Astrocyte (in vitro differentiated cells and primary cell): ENCODE data around the gene RNLS. TPM values are rescaled to one million over a fixed set of nuclear protein-coding genes. Genes with fewer than 3 reads are reported as not detected.

Experiments used
- DNase-seq: peaks from one replicate; pipeline ENCODE4 v3.0.0-alpha.2; 2010; ENCODE audit warnings: low read depth
- FAIRE-seq: peaks from 2 replicates; lab custom pipeline; 2011; peaks lifted over from hg19 to GRCh38; lab: Jason Lieb, UNC
- H2AFZ ChIP-seq: 2 replicates; pipeline ENCODE4 v1.6.0; 2012; ENCODE audit warnings: low read depth, low read length, inconsistent platforms
- H3K27ac ChIP-seq: 2 replicates; pipeline ENCODE4 v1.5.1; 2011; ENCODE audit warnings: low read depth, low read length, inconsistent platforms
- H3K27me3 ChIP-seq: 2 replicates; pipeline ENCODE4 v1.6.0; 2011; ENCODE audit warnings: low read length, inconsistent platforms; ENCODE audit not compliant: insufficient read depth
- H3K36me3 ChIP-seq: 2 replicates; pipeline ENCODE4 v1.5.1; 2011; ENCODE audit warnings: low read length, inconsistent platforms; ENCODE audit not compliant: insufficient read depth
- H3K4me1 ChIP-seq: 2 replicates; pipeline ENCODE4 v1.5.1; 2011; ENCODE audit warnings: low read length, inconsistent platforms; ENCODE audit not compliant: insufficient read depth
- H3K4me2 ChIP-seq: 2 replicates; pipeline ENCODE4 v1.6.0; 2012; ENCODE audit warnings: low read length, inconsistent platforms
- H3K4me3 ChIP-seq: 2 replicates; pipeline ENCODE4 v1.5.1; 2011; ENCODE audit warnings: low read depth, mild to moderate bottlenecking, low read length, inconsistent platforms; ENCODE audit not compliant: insufficient read depth
- H3K79me2 ChIP-seq: 2 replicates; pipeline ENCODE4 v1.6.0; 2012; ENCODE audit warnings: mild to moderate bottlenecking, low read length, inconsistent platforms; ENCODE audit not compliant: insufficient read depth
- H3K9ac ChIP-seq: 2 replicates; pipeline ENCODE4 v1.6.0; 2012; ENCODE audit warnings: mild to moderate bottlenecking, low read length, inconsistent platforms
- H3K9me3 ChIP-seq: 2 replicates; pipeline ENCODE4 v1.5.1; 2012; ENCODE audit warnings: low read depth, mild to moderate bottlenecking, low read length, inconsistent platforms; ENCODE audit not compliant: insufficient read depth
- H4K20me1 ChIP-seq: 2 replicates; pipeline ENCODE4 v1.6.0; 2012; ENCODE audit warnings: low read length, inconsistent platforms; ENCODE audit not compliant: insufficient read depth
- H3K27ac Mint-ChIP-seq: one replicate; pipeline ENCODE4 v1.8.0; 2021; ENCODE audit warnings: mild to moderate bottlenecking, mixed read lengths; ENCODE audit not compliant: unreplicated experiment
- H3K27me3 Mint-ChIP-seq: one replicate; pipeline ENCODE4 v1.8.0; 2021; ENCODE audit warnings: low read depth, mixed read lengths; ENCODE audit not compliant: unreplicated experiment
- H3K36me3 Mint-ChIP-seq: one replicate; pipeline ENCODE4 v1.8.0; 2021; ENCODE audit warnings: low read depth, mixed read lengths; ENCODE audit not compliant: unreplicated experiment
- H3K4me1 Mint-ChIP-seq: one replicate; pipeline ENCODE4 v1.8.0; 2021; ENCODE audit warnings: low read depth, mixed read lengths; ENCODE audit not compliant: unreplicated experiment
- H3K4me3 Mint-ChIP-seq: one replicate; pipeline ENCODE4 v1.8.0; 2021; ENCODE audit warnings: mild to moderate bottlenecking, moderate library complexity, mixed read lengths; ENCODE audit not compliant: unreplicated experiment
- H3K9me3 Mint-ChIP-seq: one replicate; pipeline ENCODE4 v1.8.0; 2021; ENCODE audit warnings: mild to moderate bottlenecking, mixed read lengths; ENCODE audit not compliant: unreplicated experiment
- EZH2 ChIP-seq: IDR thresholded peaks from 2 replicates; pipeline ENCODE4 v1.6.1; 2012; ENCODE audit warnings: mild to moderate bottlenecking, low read length, inconsistent platforms; ENCODE audit not compliant: insufficient read depth
- total RNA-seq: library from RNA; stranded (reverse); gene quantifications from 2 replicates; pipeline ENCODE4 v1.2.1, GENCODE V29; 2021
- TF ChIP-seq, protein P1 (sequence below): IDR thresholded peaks from 2 replicates; pipeline ENCODE4 v1.5.1; 2011; ENCODE audit warnings: low read depth, mild to moderate bottlenecking, inconsistent platforms, low read length, moderate library complexity; ENCODE audit not compliant: insufficient read depth

Gene RNLS
- total RNA-seq, 1 donor from 2014 or later: 6.9 TPM

- Histone ChIP-seq H3K9ac (no peak overlapping the region), H3K4me2 (no peak overlapping the region), H3K36me3 (no peaks in the 10 kb centered on the region), H3K27me3 (no peaks in the 10 kb centered on the region), H3K4me1 (no peaks in the 10 kb centered on the region), H4K20me1 (no peaks in the 10 kb centered on the region), H3K4me3 (no peak overlapping the region), H3K79me2 (no peaks in the 10 kb centered on the region), H2AFZ (no peak overlapping the region), H3K9me3 (no peaks in the 10 kb centered on the region), H3K27ac (no peak overlapping the region)
- Mint-ChIP-seq H3K9me3 (peaks cover 10% of the 10 kb centered on the region), H3K4me1 (no peaks in the 10 kb centered on the region), H3K36me3 (no peaks in the 10 kb centered on the region), H3K27ac (no peak overlapping the region), H3K27me3 (no peaks in the 10 kb centered on the region), H3K4me3 (no peak overlapping the region)
- FAIRE-seq: no peak
- DNase-seq: peak; percentile 34
- TF ChIP-seq, protein P1, sequence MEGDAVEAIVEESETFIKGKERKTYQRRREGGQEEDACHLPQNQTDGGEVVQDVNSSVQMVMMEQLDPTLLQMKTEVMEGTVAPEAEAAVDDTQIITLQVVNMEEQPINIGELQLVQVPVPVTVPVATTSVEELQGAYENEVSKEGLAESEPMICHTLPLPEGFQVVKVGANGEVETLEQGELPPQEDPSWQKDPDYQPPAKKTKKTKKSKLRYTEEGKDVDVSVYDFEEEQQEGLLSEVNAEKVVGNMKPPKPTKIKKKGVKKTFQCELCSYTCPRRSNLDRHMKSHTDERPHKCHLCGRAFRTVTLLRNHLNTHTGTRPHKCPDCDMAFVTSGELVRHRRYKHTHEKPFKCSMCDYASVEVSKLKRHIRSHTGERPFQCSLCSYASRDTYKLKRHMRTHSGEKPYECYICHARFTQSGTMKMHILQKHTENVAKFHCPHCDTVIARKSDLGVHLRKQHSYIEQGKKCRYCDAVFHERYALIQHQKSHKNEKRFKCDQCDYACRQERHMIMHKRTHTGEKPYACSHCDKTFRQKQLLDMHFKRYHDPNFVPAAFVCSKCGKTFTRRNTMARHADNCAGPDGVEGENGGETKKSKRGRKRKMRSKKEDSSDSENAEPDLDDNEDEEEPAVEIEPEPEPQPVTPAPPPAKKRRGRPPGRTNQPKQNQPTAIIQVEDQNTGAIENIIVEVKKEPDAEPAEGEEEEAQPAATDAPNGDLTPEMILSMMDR: no peak
- no peak for TF ChIP-seq EZH2
Measured at GRCh38 chr10:88409236-88409635, 173.9 kb downstream of the RNLS start.

DNA sequence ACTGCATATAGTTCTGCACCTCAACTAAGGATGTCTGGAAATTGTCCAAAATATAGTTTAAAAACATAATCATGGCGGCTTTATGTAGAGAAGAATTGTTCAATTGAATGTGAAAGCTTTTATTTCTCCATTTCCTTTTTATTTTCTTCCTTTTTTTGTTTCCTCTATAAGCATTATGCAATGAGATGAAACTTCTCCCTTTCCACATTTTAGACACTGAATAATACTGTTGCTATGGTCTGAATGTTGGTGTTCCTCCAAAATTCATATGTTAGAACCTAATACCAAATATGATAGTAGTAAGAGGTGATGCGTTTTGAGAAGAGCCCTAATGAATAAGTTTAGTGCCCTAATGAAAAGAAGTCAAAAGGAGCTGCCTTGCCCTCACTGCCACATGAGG is 175.0 kb downstream of the RNLS start:
- Mint-ChIP-seq H3K9me3 (peaks cover 10% of the 10 kb centered on the region), H3K4me1 (no peaks in the 10 kb centered on the region), H3K27ac (no peak overlapping the region), H3K36me3 (no peaks in the 10 kb centered on the region), H3K27me3 (no peaks in the 10 kb centered on the region), H3K4me3 (no peak overlapping the region)
- FAIRE-seq: no peak
- Histone ChIP-seq H3K79me2 (no peaks in the 10 kb centered on the region), H4K20me1 (no peaks in the 10 kb centered on the region), H3K27me3 (no peaks in the 10 kb centered on the region), H3K9ac (no peak overlapping the region), H3K27ac (no peak overlapping the region), H3K4me3 (no peak overlapping the region), H2AFZ (no peak overlapping the region), H3K36me3 (no peaks in the 10 kb centered on the region), H3K4me2 (no peak overlapping the region), H3K4me1 (no peaks in the 10 kb centered on the region), H3K9me3 (no peaks in the 10 kb centered on the region)
- TF ChIP-seq, protein P1: no peak
- DNase-seq: no peak

DNA sequence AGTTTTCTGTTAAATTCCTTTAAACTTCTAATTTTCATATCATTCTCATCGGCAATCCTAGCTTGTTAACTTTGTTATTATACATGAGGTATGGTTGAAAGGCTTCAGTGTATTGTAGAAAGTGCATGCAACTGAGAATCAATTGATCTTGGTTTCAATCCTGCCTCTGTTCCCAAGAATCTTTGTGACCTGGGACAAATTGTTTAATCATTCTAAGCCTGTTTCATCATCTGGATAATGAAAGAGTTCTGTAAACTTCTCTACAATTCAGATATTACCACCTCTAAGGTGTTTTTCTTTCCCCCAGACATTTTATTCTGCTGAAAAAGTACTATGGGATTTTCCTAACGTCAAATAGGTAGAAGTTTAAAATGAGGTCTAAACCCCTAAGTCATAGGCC is 179.0 kb downstream of the RNLS start:
- no peak overlapping the region for H3K4me2 ChIP-seq
- Mint-ChIP-seq H3K4me1 (peaks cover 7% of the 10 kb centered on the region), H3K9me3 (peaks cover 13% of the 10 kb centered on the region), H3K27me3 (no peaks in the 10 kb centered on the region), H3K4me3 (no peak overlapping the region), H3K27ac (no peak overlapping the region), H3K36me3 (no peaks in the 10 kb centered on the region)
- no peak overlapping the region for H3K4me3 ChIP-seq
- H3K27me3 ChIP-seq: no peaks in the 10 kb centered on the region
- no peak overlapping the region for H2AFZ ChIP-seq
- no peak overlapping the region for H3K27ac ChIP-seq
- H3K36me3 ChIP-seq: no peaks in the 10 kb centered on the region
- H3K79me2 ChIP-seq: no peaks in the 10 kb centered on the region
- DNase-seq: no peak
- no peak overlapping the region for H3K9ac ChIP-seq
- no peak for FAIRE-seq
- H3K9me3 ChIP-seq: peaks cover 5% of the 10 kb centered on the region
- no peaks in the 10 kb centered on the region for H3K4me1 ChIP-seq
- H4K20me1 ChIP-seq: no peaks in the 10 kb centered on the region
- TF ChIP-seq EZH2: no peak
- TF ChIP-seq, protein P1: no peak
